HL-60 (cell line): Measurements from ENCODE around the gene FGF14.

Experiments
- CTCF ChIP-seq: IDR thresholded peaks from one replicate; pipeline ENCODE4 v1.5.1; 2011; ENCODE audit warnings: low read length, control low read depth, inconsistent platforms; ENCODE audit not compliant: insufficient read depth
- POLR2AphosphoS5 ChIP-seq: IDR thresholded peaks from 2 replicates; pipeline ENCODE4 v1.6.1; 2012; ENCODE audit warnings: low read depth

GRCh38 chr13:101727118-101727517, 674.7 kb downstream of the FGF14 start:
- TF ChIP-seq CTCF (no peak), POLR2AphosphoS5 (no peak)
